ENCODE results near the gene GTF2IRD1.
A peak's percentile ranks its signal among the peaks of the same experiment; 100 is the strongest.

The GTF2IRD1 gene, protein sequence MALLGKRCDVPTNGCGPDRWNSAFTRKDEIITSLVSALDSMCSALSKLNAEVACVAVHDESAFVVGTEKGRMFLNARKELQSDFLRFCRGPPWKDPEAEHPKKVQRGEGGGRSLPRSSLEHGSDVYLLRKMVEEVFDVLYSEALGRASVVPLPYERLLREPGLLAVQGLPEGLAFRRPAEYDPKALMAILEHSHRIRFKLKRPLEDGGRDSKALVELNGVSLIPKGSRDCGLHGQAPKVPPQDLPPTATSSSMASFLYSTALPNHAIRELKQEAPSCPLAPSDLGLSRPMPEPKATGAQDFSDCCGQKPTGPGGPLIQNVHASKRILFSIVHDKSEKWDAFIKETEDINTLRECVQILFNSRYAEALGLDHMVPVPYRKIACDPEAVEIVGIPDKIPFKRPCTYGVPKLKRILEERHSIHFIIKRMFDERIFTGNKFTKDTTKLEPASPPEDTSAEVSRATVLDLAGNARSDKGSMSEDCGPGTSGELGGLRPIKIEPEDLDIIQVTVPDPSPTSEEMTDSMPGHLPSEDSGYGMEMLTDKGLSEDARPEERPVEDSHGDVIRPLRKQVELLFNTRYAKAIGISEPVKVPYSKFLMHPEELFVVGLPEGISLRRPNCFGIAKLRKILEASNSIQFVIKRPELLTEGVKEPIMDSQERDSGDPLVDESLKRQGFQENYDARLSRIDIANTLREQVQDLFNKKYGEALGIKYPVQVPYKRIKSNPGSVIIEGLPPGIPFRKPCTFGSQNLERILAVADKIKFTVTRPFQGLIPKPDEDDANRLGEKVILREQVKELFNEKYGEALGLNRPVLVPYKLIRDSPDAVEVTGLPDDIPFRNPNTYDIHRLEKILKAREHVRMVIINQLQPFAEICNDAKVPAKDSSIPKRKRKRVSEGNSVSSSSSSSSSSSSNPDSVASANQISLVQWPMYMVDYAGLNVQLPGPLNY

GRCh38 chr7:74453322-74454011 is at the start of gene GTF2IRD1:
GTF2IRD1 (plus strand) TSS chr7:74453906; CDS start chr7:74508081, 54,175 bp downstream.
- H3K4me3 ChIP-seq (ENCODE audit: low read length): peak within 1 kb of the TSS; percentile 83
- no peak for TF ChIP-seq CTCF (conservative IDR thresholded peaks at IDR 0.05; ENCODE audit: low read depth, low read length)
- DNase-seq (ENCODE audit: low read depth): peak; percentile 79

- DNase-seq (ENCODE audit: low read depth): no peak
- no peak for TF ChIP-seq CTCF (conservative IDR thresholded peaks at IDR 0.05; ENCODE audit: low read depth, low read length)
- H3K4me3 ChIP-seq (ENCODE audit: low read length): no peak overlapping the region
Observed at GRCh38 chr7:74404388-74404700, 49.4 kb upstream of the GTF2IRD1 start.

DNA sequence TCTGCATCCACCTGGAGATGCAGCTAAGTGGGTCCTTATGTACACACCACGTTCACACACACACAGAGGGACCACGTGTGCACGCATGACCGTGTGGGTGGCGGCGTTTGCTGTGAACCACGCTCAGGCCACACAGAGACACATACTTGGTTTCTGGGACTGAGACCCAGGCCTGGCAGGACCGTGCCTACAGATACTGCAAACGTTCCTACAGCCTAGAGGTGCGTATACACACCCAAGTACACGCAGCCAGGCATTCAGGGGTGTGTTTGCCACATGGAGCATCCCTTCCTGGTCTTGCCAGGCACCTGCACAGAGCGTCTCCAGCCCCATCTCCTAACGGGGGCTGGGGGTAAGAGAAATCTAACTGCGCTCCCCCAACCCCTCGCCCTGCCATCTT is 49.0 kb upstream of the GTF2IRD1 start:
- no peak for TF ChIP-seq CTCF (conservative IDR thresholded peaks at IDR 0.05; ENCODE audit: low read depth, low read length)
- H3K4me3 ChIP-seq (ENCODE audit: low read length): no peak overlapping the region

GRCh38 chr7:74405191-74405898 is 48.4 kb upstream of the GTF2IRD1 start:
- H3K4me3 ChIP-seq (ENCODE audit: low read length): no peak overlapping the region
- no peak for DNase-seq (ENCODE audit: low read depth)
- TF ChIP-seq CTCF (conservative IDR thresholded peaks at IDR 0.05; ENCODE audit: low read depth, low read length): peak; percentile 69

More for the DNA sequence above, 49.0 kb upstream of the GTF2IRD1 start:
- no peak for DNase-seq (ENCODE audit: low read depth)

DNA sequence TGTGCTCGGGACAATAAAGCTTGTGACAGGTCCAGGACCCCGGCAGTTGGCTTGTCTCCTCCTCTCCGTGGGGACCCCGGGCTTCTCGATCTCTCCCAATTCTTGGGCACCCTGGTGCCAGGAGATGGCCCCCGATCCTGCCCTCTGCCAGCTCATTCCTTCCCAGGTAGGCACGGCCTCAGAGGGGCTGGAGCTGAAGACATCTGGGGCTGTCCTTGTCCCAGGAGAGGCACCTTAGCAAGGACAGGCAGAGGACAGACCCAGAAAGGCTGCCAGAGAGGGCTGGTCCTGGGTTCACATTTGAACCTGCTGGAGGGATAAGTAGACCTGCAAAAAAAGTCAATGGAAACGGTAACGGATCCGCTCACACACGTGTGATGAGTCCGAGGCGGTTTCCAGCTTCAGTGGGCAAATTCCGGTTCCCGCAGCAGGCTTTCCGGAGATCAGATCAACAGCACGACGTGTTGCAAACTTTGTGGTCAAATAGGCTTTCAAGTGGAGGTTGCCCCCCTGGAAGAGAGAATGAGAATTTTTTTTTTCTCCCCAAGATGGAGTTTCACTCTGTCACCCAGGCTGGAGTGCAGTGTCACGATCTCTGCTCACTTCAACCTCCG is 47.7 kb upstream of the GTF2IRD1 start:
- no peak for TF ChIP-seq CTCF (conservative IDR thresholded peaks at IDR 0.05; ENCODE audit: low read depth, low read length)
- H3K4me3 ChIP-seq (ENCODE audit: low read length): no peak overlapping the region
- no peak for DNase-seq (ENCODE audit: low read depth)

DNA sequence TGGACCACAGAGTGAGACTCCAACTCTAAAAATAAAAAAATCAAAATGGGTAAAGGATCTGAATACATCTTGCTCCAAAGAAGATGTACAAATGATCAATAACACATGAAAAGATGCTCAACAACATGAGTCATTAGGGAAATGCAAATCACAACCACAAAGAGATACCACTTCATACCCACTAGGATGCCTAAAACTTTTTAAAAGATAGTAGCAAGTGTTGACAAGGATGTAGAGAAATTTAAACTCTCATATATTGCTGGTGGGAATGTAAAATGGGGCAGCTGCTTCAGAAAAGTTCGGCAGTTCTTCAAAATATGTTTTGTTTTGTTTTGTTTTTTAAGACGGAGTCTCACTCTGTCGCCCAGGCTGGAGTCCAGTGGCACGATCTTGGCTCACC is 45.7 kb upstream of the GTF2IRD1 start:
- no peak overlapping the region for H3K4me3 ChIP-seq (ENCODE audit: low read length)
- TF ChIP-seq CTCF (conservative IDR thresholded peaks at IDR 0.05; ENCODE audit: low read depth, low read length): no peak
- no peak for DNase-seq (ENCODE audit: low read depth)
